GM12892 (cell line): ENCODE measurements around the gene ACSL5.

ENCODE experiments used
- POLR2A ChIP-seq: IDR thresholded peaks from 2 replicates; pipeline ENCODE4 v1.6.1; 2011; ENCODE audit warnings: low read depth, low read length, control low read depth
- POLR2AphosphoS5 ChIP-seq: IDR thresholded peaks from 2 replicates; pipeline ENCODE4 v1.6.1; 2011; ENCODE audit warnings: low read depth, low read length, control low read depth
- TAF1 ChIP-seq: IDR thresholded peaks from 2 replicates; pipeline ENCODE4 v1.6.1; 2011; ENCODE audit warnings: low read depth, mild to moderate bottlenecking, control low read depth, low read length, borderline replicate concordance

- no peak for TF ChIP-seq POLR2AphosphoS5
- no peak for TF ChIP-seq POLR2A
- no peak for TF ChIP-seq TAF1
Observed at GRCh38 chr10:112382515-112383235, 8.8 kb downstream of the ACSL5 start.
